DMS153 (cell line): Measurements from ENCODE around the gene UBE2D2.
A peak's percentile ranks its signal among the peaks of the same experiment; 100 is the strongest.
"Not testable (repeated sequence)": the region's sequence is repeated elsewhere in the genome, so short reads cannot be mapped to it uniquely, and the experiment has no call there.

Experiments
- DNase-seq: peaks from one replicate; lab custom pipeline; 2025; lab: John Stamatoyannopoulos, UW

Gene UBE2D2

GRCh38 chr5:139560752-139561654, at the start of gene UBE2D2:
Gene UBE2D2, plus strand, starts transcription at chr5:139561339. Its CDS starts 453 bp downstream, at chr5:139561792.
- peak; percentile 82 for DNase-seq

GRCh38 chr5:139512786-139513390, 48.3 kb upstream of the UBE2D2 start:
- no peak for DNase-seq

GRCh38 chr5:139513434-139513833, 47.7 kb upstream of the UBE2D2 start:
- DNase-seq = peak; percentile 23

- DNase-seq = no peak
Observed at GRCh38 chr5:139513852-139514485, 47.2 kb upstream of the UBE2D2 start.

GRCh38 chr5:139514486-139514856, 46.7 kb upstream of the UBE2D2 start:
- DNase-seq = no peak

- DNase-seq = peak; percentile 46
Observed at GRCh38 chr5:139517683-139518564, 43.2 kb upstream of the UBE2D2 start.

- DNase-seq = no peak
Observed at GRCh38 chr5:139523635-139524445, 37.3 kb upstream of the UBE2D2 start.

- DNase-seq = no peak
Observed at GRCh38 chr5:139524446-139524845, 36.7 kb upstream of the UBE2D2 start.

GRCh38 chr5:139524940-139525585, 36.1 kb upstream of the UBE2D2 start:
- DNase-seq = no peak

- DNase-seq = not testable (repeated sequence)
Observed at GRCh38 chr5:139525586-139526308, 35.4 kb upstream of the UBE2D2 start.

- DNase-seq = not testable (repeated sequence)
Observed at GRCh38 chr5:139526309-139527089, 34.6 kb upstream of the UBE2D2 start.

- DNase-seq = not testable (repeated sequence)
Observed at GRCh38 chr5:139527090-139527470, 34.1 kb upstream of the UBE2D2 start.

GRCh38 chr5:139527896-139528467, 33.2 kb upstream of the UBE2D2 start:
- not testable (repeated sequence) for DNase-seq

GRCh38 chr5:139528695-139529094, 32.4 kb upstream of the UBE2D2 start:
- not testable (repeated sequence) for DNase-seq

- not testable (repeated sequence) for DNase-seq
Observed at GRCh38 chr5:139530079-139530478, 31.1 kb upstream of the UBE2D2 start.

GRCh38 chr5:139531772-139532169, 29.4 kb upstream of the UBE2D2 start:
- DNase-seq = no peak

- DNase-seq = peak; percentile 9
Observed at GRCh38 chr5:139543423-139543991, 17.6 kb upstream of the UBE2D2 start.

GRCh38 chr5:139546593-139546992, 14.5 kb upstream of the UBE2D2 start:
- DNase-seq = not testable (repeated sequence)
